Progenitor cell of endocrine pancreas (in vitro differentiated cells): ENCODE measurements around the gene IRX5. TPM values are rescaled to one million over a fixed set of nuclear protein-coding genes. Genes with fewer than 3 reads are reported as not detected.

Source experiments
- DNase-seq: peaks from one replicate; pipeline ENCODE4 v3.0.0; 2021; ENCODE audit warnings: low spot score; ENCODE audit not compliant: unreplicated experiment
- H3K27ac Mint-ChIP-seq: 2 replicates; pipeline ENCODE4 v1.8.0; 2021; ENCODE audit warnings: mild to moderate bottlenecking, moderate library complexity, mixed read lengths
- H3K27me3 Mint-ChIP-seq: 2 replicates; pipeline ENCODE4 v1.8.0; 2021; ENCODE audit warnings: mixed read lengths
- H3K36me3 Mint-ChIP-seq: 2 replicates; pipeline ENCODE4 v1.8.0; 2022; ENCODE audit warnings: mixed read lengths; ENCODE audit not compliant: insufficient read depth
- H3K4me1 Mint-ChIP-seq: 2 replicates; pipeline ENCODE4 v1.8.0; 2021; ENCODE audit warnings: low read depth, mixed read lengths
- H3K4me3 Mint-ChIP-seq: 2 replicates; pipeline ENCODE4 v1.8.0; 2021; ENCODE audit warnings: low read depth, mild to moderate bottlenecking, moderate library complexity, mixed read lengths
- H3K9me3 Mint-ChIP-seq: 2 replicates; pipeline ENCODE4 v1.8.0; 2021; ENCODE audit warnings: low read depth, mixed read lengths
- total RNA-seq: library from RNA; stranded (reverse); gene quantifications from 2 replicates; pipeline ENCODE4 v1.2.1, GENCODE V29; 2021
- TF ChIP-seq, protein P1 (sequence below): fragments of 200-600 bp; sonication (generic); IDR thresholded peaks from one replicate; pipeline ENCODE4 v1.5.0; 2021; ENCODE audit warnings: antibody characterized with exemption, mild to moderate bottlenecking; ENCODE audit not compliant: unreplicated experiment

Gene IRX5
- total RNA-seq, 1 donor from 2014 or later, result 1.2 TPM

DNA sequence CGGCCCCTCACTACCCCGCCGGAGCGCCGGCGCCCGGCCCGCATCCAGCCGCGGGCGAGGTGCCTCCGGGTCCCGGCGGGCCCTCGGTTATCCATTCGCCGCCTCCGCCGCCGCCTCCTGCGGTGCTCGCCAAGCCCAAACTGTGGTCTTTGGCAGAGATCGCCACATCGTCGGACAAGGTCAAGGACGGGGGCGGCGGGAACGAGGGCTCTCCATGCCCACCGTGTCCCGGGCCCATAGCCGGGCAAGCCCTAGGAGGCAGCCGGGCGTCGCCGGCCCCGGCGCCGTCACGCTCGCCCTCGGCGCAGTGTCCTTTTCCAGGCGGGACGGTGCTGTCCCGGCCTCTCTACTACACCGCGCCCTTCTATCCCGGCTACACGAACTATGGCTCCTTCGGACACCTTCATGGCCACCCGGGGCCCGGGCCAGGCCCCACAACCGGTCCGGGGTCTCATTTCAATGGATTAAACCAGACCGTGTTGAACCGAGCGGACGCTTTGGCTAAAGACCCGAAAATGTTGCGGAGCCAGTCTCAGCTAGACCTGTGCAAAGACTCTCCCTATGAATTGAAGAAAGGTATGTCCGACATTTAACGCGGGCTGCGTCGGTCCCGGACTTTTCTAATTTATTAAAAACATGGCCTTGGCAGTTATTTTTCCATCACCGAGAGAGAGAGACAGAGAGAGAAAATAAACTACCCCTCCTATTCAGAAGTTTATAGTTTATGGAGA is 2.8 kb downstream of the IRX5 start:
- Mint-ChIP-seq H3K4me3 (no peak overlapping the region), H3K9me3 (no peaks in the 10 kb centered on the region), H3K36me3 (no peaks in the 10 kb centered on the region), H3K4me1 (peaks cover 20% of the 10 kb centered on the region), H3K27ac (no peak overlapping the region), H3K27me3 (peaks cover 67% of the 10 kb centered on the region)
- TF ChIP-seq, protein P1, sequence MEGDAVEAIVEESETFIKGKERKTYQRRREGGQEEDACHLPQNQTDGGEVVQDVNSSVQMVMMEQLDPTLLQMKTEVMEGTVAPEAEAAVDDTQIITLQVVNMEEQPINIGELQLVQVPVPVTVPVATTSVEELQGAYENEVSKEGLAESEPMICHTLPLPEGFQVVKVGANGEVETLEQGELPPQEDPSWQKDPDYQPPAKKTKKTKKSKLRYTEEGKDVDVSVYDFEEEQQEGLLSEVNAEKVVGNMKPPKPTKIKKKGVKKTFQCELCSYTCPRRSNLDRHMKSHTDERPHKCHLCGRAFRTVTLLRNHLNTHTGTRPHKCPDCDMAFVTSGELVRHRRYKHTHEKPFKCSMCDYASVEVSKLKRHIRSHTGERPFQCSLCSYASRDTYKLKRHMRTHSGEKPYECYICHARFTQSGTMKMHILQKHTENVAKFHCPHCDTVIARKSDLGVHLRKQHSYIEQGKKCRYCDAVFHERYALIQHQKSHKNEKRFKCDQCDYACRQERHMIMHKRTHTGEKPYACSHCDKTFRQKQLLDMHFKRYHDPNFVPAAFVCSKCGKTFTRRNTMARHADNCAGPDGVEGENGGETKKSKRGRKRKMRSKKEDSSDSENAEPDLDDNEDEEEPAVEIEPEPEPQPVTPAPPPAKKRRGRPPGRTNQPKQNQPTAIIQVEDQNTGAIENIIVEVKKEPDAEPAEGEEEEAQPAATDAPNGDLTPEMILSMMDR, result no peak
- DNase-seq, result no peak

- H3K4me3 Mint-ChIP-seq, result no peak overlapping the region
- TF ChIP-seq, protein P1, result peak; percentile 58
- H3K36me3 Mint-ChIP-seq, result no peaks in the 10 kb centered on the region
- H3K4me1 Mint-ChIP-seq, result peaks cover 16% of the 10 kb centered on the region
- peak; percentile 34 for DNase-seq
- H3K27me3 Mint-ChIP-seq, result peaks cover 75% of the 10 kb centered on the region
- no peaks in the 10 kb centered on the region for H3K9me3 Mint-ChIP-seq
- H3K27ac Mint-ChIP-seq, result peak overlapping the region; percentile 82
Measured at GRCh38 chr16:54934481-54935265, 4.0 kb downstream of the IRX5 start.

GRCh38 chr16:54935266-54935968 is 4.8 kb downstream of the IRX5 start:
- Mint-ChIP-seq H3K4me1 (peaks cover 15% of the 10 kb centered on the region), H3K4me3 (no peak overlapping the region), H3K27me3 (peaks cover 81% of the 10 kb centered on the region), H3K36me3 (no peaks in the 10 kb centered on the region), H3K9me3 (no peaks in the 10 kb centered on the region), H3K27ac (no peak overlapping the region)
- DNase-seq, result no peak
- TF ChIP-seq, protein P1, result no peak

DNA sequence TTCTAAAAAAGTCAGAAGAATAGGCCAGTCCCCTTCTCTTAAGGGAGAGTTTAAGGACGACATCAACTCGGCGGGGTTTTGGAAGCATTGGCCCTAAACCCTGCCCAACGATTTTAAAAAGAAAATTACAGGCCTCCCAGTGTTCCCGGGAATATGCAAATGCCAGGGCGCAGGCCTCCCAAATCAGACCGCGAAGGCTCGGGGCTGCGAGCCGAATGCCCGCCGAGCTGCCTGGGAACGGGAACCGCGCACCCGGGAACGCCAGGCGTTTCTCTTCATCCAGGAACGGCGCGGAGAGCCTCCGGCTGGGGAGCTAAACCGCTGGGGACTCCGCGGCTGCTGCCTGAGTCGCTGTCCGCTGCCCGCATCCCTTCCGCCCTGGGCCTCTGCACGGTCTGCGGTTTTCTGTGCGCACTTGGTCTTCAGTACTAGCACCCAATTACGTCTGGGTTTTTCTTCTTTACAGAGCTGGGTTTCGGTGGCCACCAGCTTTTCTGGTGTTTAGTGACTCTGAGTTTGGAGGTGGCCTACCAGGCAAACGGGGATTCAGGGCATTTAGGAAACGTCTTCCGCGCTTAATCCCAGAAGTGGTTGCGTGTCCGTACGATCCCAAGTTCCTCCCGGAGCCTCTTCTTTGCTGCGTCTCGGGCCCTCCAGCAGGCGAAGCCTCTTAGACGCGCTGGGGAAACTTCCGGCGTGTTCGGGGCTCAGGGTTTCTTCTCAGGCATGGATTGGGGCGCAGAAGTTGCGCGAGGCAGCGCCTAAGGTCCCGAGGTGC is 5.7 kb downstream of the IRX5 start:
- DNase-seq, result peak; percentile 39
- peaks cover 90% of the 10 kb centered on the region for H3K27me3 Mint-ChIP-seq
- peaks cover 15% of the 10 kb centered on the region for H3K4me1 Mint-ChIP-seq
- H3K27ac Mint-ChIP-seq, result peak overlapping the region; percentile 86
- TF ChIP-seq, protein P1, result no peak
- no peaks in the 10 kb centered on the region for H3K9me3 Mint-ChIP-seq
- peak overlapping the region; percentile 42 for H3K4me3 Mint-ChIP-seq
- no peaks in the 10 kb centered on the region for H3K36me3 Mint-ChIP-seq
